ENCODE measurements around the gene CCDC8.

CCDC8 gene

DNA sequence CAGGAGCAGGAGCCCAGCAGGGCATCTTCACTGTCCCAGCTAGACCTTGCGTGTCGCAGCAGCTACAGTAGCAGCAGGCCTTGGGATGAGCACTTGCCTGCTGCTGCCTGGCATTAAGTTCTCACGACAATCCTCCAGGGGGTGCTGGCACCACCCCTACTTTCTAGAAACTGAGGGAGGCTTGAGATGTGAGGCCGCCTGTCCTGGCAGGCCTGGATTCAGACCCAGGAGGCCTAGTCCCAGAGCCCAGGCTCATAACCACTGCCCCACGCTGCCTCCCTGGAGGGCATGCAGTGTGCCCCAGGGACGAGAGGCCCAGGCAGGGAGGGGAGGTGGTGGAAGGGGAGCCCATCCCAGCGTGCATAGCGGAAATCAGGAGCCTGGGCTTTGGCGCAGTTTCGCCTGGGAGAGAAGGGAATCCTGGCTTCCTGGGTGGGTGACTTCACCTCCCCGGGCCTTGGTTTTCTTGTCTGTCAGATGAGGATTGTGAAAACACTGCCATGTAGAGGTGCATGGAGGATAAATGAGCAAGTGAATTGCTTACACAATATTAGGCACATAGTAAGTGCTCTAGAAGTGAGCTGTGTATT, 40.4 kb downstream of the CCDC8 start:
- H3K4me3 ChIP-seq (ENCODE audit: low read depth, low read length) = peak overlapping the region; percentile 15; the same call in 1 of the 2 replicates
- TF ChIP-seq, protein P1, sequence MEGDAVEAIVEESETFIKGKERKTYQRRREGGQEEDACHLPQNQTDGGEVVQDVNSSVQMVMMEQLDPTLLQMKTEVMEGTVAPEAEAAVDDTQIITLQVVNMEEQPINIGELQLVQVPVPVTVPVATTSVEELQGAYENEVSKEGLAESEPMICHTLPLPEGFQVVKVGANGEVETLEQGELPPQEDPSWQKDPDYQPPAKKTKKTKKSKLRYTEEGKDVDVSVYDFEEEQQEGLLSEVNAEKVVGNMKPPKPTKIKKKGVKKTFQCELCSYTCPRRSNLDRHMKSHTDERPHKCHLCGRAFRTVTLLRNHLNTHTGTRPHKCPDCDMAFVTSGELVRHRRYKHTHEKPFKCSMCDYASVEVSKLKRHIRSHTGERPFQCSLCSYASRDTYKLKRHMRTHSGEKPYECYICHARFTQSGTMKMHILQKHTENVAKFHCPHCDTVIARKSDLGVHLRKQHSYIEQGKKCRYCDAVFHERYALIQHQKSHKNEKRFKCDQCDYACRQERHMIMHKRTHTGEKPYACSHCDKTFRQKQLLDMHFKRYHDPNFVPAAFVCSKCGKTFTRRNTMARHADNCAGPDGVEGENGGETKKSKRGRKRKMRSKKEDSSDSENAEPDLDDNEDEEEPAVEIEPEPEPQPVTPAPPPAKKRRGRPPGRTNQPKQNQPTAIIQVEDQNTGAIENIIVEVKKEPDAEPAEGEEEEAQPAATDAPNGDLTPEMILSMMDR (IDR thresholded peaks at IDR 0.05; ENCODE audit: control insufficient read depth, extremely low read depth, insufficient read depth) = peak; percentile 33; the same call in 1 of the 2 replicates
- DNase-seq (ENCODE audit: low read depth) = no peak

DNA sequence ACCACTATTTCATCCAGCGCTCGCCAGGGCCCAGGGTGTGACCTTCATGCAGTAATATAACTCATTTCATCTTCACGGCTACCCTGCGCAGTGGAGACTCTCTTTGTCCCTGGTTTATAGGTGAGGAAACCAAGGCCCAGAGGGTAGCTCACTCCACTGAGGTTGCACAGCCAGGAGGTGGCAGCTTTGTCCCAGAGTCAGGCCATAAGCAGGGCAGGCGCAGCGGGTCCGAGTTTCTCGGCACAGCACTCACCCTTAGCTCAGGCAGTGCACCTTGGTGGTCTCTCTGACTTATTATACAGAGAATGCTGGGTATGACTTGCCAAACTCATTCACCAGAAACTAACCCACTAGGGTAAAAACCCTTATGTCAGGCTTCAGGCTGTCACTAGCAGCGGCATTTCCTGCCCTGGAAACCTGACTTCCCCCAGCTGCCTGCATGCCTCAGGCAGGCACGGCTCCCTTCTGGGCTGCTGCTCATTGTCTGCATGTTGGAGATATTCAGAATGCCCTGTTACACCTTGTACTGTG, 41.9 kb downstream of the CCDC8 start:
- no peak overlapping the region for H3K4me3 ChIP-seq (ENCODE audit: low read depth, low read length)
- DNase-seq (ENCODE audit: low read depth) = no peak
- TF ChIP-seq, protein P1 (IDR thresholded peaks at IDR 0.05; ENCODE audit: control insufficient read depth, extremely low read depth, insufficient read depth) = no peak

DNA sequence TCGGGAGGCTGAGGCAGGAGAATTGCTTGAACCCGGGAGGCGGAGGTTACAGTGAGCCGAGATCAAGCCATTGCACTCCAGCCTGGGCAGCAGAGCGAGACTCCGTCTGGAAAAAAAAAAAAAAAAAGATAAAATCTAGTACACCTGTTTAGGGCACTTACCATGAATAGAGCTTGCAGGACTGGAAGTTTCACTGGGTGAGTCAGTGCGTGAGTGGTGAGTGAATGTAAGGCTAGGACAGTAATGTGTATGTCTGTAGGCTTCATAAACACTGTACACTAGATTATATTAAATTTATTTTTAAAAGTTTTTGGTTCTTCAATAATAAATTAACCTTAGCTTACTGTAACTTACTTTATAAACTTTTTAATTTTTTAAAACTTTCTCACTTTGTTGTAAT, 43.5 kb downstream of the CCDC8 start:
- TF ChIP-seq, protein P1 (IDR thresholded peaks at IDR 0.05; ENCODE audit: control insufficient read depth, extremely low read depth, insufficient read depth) = no peak
- no peak for DNase-seq (ENCODE audit: low read depth)
- H3K4me3 ChIP-seq (ENCODE audit: low read depth, low read length) = no peak overlapping the region

DNA sequence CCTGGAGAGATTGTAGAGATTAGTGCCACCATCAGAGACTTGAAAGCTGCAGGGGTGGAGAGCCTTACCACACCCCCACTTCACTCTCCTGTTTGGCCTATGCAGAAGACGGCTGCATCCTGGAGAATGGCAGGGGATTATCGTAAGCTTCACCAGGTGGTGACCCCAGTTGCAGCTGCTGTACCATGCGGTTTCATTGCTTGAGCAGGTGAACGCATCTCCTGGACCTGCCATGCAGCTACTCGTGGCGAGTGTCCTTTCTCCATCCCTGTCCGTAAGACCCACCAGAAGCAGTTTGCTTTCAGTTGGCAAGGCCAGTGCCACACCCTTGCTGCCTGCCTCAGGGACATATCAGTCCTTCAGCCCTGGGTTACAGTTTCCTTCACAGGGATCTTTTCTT, 45.2 kb downstream of the CCDC8 start:
- TF ChIP-seq, protein P1 (IDR thresholded peaks at IDR 0.05; ENCODE audit: control insufficient read depth, extremely low read depth, insufficient read depth) = no peak
- H3K4me3 ChIP-seq (ENCODE audit: low read depth, low read length) = no peak overlapping the region
- DNase-seq (ENCODE audit: low read depth) = no peak

DNA sequence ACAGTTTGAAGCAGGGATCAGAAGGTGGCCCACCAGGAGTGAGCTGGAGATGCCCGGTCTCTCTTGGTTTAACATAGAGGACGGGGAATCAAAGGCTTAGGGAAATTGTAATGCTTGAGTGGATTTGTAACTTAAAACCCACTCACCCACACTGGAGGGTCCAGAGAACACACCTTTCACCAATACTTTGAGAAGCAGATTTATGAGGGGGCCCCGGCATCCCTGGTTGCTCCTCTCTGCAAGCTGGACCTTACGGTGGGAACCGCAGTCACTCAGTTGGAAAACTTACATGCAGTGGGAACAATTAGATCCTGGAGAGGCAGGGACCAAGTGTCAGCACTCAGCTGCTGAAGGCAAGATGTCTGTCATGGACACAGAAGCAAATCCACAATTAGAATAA, 45.9 kb downstream of the CCDC8 start:
- TF ChIP-seq, protein P1 (IDR thresholded peaks at IDR 0.05; ENCODE audit: control insufficient read depth, extremely low read depth, insufficient read depth) = no peak
- H3K4me3 ChIP-seq (ENCODE audit: low read depth, low read length) = no peak overlapping the region
- no peak for DNase-seq (ENCODE audit: low read depth)

DNA sequence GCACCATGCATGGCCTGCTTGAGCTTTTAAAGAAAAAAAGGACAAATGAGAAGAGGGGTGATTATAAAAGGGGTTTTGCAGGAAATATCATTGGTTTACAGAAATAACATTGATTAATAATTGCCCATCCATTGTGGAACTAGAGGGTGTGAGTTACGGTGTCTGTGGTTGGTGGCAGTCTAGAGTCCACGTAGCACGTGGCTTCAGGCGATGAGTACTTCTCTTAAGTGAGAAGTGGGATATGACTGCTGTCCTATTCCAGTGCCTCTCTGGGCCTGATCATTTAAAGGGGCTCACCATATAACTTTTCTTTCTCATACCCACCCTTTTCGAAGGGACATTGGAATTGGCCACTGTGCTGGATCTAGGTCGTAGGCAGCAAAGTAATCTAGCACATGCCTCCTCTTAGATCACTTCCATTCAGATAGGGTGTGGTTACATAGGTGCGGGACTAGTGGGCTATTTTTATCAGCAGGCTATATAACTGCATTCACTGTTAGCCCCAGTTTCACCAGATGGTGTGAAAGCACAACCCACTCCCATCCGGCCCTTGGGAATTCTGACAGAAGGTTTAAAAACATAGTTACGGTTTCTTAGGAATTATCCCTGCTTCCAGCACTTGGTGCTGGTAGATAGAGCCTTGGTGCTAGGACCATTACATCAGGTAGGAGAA, 46.6 kb downstream of the CCDC8 start:
- no peak overlapping the region for H3K4me3 ChIP-seq (ENCODE audit: low read depth, low read length)
- no peak for DNase-seq (ENCODE audit: low read depth)
- TF ChIP-seq, protein P1 (IDR thresholded peaks at IDR 0.05; ENCODE audit: control insufficient read depth, extremely low read depth, insufficient read depth) = no peak

Data from LNCaP clone FGC (cell line).